RWPE2 (cell line): ENCODE measurements around the gene GSDME.

Source experiments
- ATAC-seq: fragments of 200-7000 bp; cut with Tn5 transposase; 3 replicates; pipeline ENCODE4 v1.9.1; 2021; ENCODE audit warnings: low read depth
- DNase-seq: peaks from one replicate; pipeline ENCODE4 v3.0.0-alpha.2; 2020; ENCODE audit warnings: low spot score
- H3K27ac ChIP-seq: fragments of 450-650 bp; 2 replicates; pipeline ENCODE4 v1.5.1; 2017; ENCODE audit warnings: mild to moderate bottlenecking; ENCODE audit not compliant: poor library complexity, severe bottlenecking
- H3K27me3 ChIP-seq: fragments of 250-450 bp; sonication (Bioruptor Pico); 2 replicates; pipeline ENCODE4 v1.5.1; 2021; ENCODE audit warnings: mild to moderate bottlenecking, moderate library complexity; ENCODE audit not compliant: insufficient read depth, poor library complexity, severe bottlenecking
- H3K36me3 ChIP-seq: fragments of 250-450 bp; sonication (Bioruptor Pico); 2 replicates; pipeline ENCODE4 v1.5.1; 2020; ENCODE audit warnings: low read depth, mild to moderate bottlenecking, moderate library complexity
- H3K4me1 ChIP-seq: fragments of 250-450 bp; sonication (Bioruptor Pico); 2 replicates; pipeline ENCODE4 v1.5.1; 2021; ENCODE audit warnings: mild to moderate bottlenecking, moderate library complexity; ENCODE audit not compliant: insufficient read depth, poor library complexity, severe bottlenecking
- H3K4me3 ChIP-seq: fragments of 250-450 bp; sonication (Bioruptor Pico); 2 replicates; pipeline ENCODE4 v1.5.1; 2021; ENCODE audit warnings: mild to moderate bottlenecking, moderate library complexity; ENCODE audit not compliant: severe bottlenecking
- H3K9me3 ChIP-seq: fragments of 250-450 bp; sonication (Bioruptor Pico); 2 replicates; pipeline ENCODE4 v1.5.1; 2021; ENCODE audit warnings: mild to moderate bottlenecking, moderate library complexity; ENCODE audit not compliant: severe bottlenecking
- TF ChIP-seq, protein P1 (sequence below): fragments of 450-650 bp; IDR thresholded peaks from one replicate; pipeline ENCODE4 v1.5.1; 2017; ENCODE audit warnings: mild to moderate bottlenecking, moderate library complexity; ENCODE audit not compliant: poor library complexity, severe bottlenecking

GSDME gene

DNA sequence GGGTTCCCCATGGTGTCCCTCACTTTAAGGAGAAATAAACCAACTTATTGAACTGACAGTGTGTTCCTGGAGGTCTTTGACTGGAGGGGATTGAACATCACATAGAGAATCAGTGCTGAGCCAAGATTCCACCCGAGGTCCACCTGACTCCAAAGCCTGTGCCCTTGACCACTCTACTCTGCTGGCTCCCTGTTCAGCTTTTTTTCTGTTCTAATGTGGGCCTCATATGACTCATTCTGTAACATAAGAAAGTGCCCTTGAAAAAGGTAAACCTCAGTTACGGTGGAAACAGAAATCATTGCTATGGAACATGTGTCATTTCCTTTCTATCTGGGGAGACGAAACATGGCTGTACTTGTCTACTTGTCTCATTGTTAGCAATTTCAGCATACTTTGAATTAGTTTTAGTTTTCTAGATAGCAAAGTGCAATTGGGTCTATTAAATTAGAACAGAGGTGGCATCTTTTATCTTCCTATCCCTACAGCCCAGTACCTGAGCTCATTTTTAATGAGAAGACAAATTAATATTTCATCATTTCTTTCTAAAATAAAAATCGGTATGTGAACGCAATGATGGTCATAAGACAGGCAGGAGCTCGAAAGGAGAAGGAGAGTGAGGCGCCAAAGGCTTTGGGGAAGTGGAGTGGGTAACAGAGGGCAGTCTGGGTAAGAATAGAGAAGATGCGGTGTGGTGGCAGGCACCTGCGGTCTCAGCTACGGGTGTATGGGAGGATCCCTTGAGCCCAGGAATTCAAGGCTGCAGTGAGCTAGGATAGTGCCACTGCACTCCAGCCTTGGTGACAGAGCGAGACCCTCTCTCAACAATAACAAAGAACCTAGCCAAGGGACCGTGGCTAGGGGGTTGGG, 1.5 kb downstream of the GSDME start:
- no peaks in the 10 kb centered on the region for H3K27me3 ChIP-seq
- H3K27ac ChIP-seq: peak overlapping the region; percentile 97

DNA sequence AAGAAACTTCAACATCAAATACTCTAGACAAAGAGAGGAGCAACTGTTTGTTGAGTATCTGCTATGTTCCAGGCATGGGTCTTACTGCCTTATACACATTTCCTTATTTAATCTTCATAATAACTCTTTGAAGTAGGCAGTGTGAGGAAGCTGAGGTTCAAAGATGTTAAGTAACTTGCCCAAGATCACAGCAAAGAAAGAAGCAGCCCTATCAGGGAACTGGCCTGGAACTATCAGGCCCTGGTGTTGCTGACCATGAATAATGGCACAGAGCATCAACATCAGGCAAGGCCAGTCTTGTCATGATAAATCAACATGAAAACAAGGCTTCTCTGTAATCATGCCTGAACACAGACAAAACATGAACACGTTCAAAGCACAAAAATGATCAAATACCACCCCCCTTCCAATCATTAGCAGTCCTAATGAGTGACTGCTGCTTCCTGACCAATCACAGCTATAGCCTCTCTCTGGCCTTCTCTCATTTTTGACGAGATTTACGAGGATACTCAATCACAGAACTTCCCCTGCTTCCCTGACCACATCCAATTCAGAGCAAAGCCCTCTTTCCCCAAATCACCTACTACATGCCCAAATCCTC, 2.3 kb downstream of the GSDME start:
- Histone ChIP-seq H3K9me3 (no peaks in the 10 kb centered on the region), H3K4me1 (peaks cover 40% of the 10 kb centered on the region), H3K4me3 (no peak overlapping the region), H3K27ac (peak overlapping the region; percentile 97), H3K27me3 (no peaks in the 10 kb centered on the region), H3K36me3 (peaks cover 17% of the 10 kb centered on the region; the same call in 1 of the 2 replicates)
- DNase-seq (no peak), ATAC-seq (no peak)
- TF ChIP-seq, protein P1, sequence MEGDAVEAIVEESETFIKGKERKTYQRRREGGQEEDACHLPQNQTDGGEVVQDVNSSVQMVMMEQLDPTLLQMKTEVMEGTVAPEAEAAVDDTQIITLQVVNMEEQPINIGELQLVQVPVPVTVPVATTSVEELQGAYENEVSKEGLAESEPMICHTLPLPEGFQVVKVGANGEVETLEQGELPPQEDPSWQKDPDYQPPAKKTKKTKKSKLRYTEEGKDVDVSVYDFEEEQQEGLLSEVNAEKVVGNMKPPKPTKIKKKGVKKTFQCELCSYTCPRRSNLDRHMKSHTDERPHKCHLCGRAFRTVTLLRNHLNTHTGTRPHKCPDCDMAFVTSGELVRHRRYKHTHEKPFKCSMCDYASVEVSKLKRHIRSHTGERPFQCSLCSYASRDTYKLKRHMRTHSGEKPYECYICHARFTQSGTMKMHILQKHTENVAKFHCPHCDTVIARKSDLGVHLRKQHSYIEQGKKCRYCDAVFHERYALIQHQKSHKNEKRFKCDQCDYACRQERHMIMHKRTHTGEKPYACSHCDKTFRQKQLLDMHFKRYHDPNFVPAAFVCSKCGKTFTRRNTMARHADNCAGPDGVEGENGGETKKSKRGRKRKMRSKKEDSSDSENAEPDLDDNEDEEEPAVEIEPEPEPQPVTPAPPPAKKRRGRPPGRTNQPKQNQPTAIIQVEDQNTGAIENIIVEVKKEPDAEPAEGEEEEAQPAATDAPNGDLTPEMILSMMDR: no peak

More for the DNA sequence above, 1.5 kb downstream of the GSDME start:
- Histone ChIP-seq H3K9me3 (no peaks in the 10 kb centered on the region), H3K36me3 (peaks cover 15% of the 10 kb centered on the region; the same call in 1 of the 2 replicates), H3K4me3 (peak overlapping the region; percentile 90), H3K4me1 (peaks cover 40% of the 10 kb centered on the region)
- no peak for DNase-seq
- TF ChIP-seq, protein P1: no peak
- peak; percentile 57 for ATAC-seq

DNA sequence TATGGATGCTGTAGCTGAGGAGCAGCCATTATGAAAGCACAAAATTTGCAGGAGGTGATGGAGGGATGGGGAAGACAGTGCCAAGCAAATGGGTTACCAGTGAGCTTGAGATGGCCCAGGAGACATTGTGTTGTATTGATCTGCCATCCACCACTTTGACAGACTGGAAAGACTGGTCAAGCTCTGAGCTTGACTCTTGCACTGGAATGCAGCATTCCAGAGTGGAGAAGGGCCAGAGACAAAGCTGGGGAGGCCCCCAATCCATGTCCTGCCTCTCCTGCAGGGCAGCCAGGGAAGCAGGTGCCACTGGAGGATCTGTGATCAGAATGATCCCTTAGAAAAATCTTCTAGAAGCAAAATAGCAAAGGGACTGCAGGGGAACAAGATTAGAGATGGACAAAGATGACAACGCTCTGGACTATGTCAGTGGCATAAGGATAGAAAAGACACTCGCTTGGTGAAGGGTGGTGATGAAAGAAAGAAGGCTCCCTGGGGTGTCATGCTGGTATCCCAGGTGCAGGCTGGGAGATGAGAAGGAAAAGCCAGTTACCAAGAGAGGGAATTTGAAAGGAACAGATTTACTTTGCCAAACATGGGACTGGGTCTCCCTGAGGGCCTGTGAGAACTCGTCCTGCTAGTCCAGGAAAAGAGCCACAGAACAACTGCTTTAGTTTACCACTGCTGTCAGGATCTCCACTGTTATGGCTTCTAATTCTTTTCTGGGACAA, 5.0 kb downstream of the GSDME start:
- Histone ChIP-seq H3K36me3 (peaks cover 40% of the 10 kb centered on the region), H3K27me3 (no peaks in the 10 kb centered on the region), H3K9me3 (no peaks in the 10 kb centered on the region), H3K4me1 (peaks cover 40% of the 10 kb centered on the region), H3K27ac (no peak overlapping the region), H3K4me3 (no peak overlapping the region)
- TF ChIP-seq, protein P1: no peak
- DNase-seq (no peak), ATAC-seq (no peak)

DNA sequence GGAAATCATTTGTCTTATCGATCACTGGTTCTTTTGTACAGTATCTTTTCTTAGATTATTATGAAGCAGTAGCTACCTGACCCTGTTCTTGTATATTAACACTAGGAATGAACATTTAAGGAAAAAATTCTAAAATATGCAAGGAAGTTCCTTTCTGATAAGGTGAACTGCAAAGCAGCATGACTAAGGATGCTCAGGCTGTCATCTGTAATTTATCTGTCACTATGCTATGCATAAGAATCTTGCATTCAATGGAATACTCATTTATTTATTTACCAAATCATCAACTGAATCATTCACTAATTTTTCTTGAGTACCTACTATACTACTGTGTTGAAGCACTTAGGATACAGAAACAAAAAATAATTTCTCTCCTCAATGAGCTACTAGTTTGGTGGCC, 5.8 kb downstream of the GSDME start:
- H3K9me3 ChIP-seq: no peaks in the 10 kb centered on the region
- H3K4me3 ChIP-seq: no peak overlapping the region
- no peak overlapping the region for H3K27ac ChIP-seq
- H3K36me3 ChIP-seq: peaks cover 45% of the 10 kb centered on the region
- DNase-seq (no peak), ATAC-seq (no peak)
- H3K27me3 ChIP-seq: no peaks in the 10 kb centered on the region
- TF ChIP-seq, protein P1: no peak
- H3K4me1 ChIP-seq: peaks cover 40% of the 10 kb centered on the region
